Neural crest cell (in vitro differentiated cells): Measurements from ENCODE around the gene KIF25. TPM values are rescaled to one million over a fixed set of nuclear protein-coding genes. Genes with fewer than 3 reads are reported as not detected.

Experiments used
- DNase-seq: peaks from one replicate; pipeline ENCODE4 v3.0.0; 2021; ENCODE audit warnings: low read depth, mixed read lengths, low spot score
- H3K27ac Mint-ChIP-seq: one replicate; pipeline ENCODE4 v1.8.0; 2021; ENCODE audit warnings: mild to moderate bottlenecking, mixed read lengths; ENCODE audit not compliant: unreplicated experiment
- H3K27me3 Mint-ChIP-seq: 2 replicates; pipeline ENCODE4 v1.8.0; 2021; ENCODE audit warnings: low read depth, mild to moderate bottlenecking, mixed read lengths
- H3K36me3 Mint-ChIP-seq: 2 replicates; pipeline ENCODE4 v1.8.0; 2021; ENCODE audit warnings: low read depth, mild to moderate bottlenecking, mixed read lengths
- H3K4me1 Mint-ChIP-seq: 2 replicates; pipeline ENCODE4 v1.8.0; 2021; ENCODE audit warnings: mixed read lengths
- H3K4me3 Mint-ChIP-seq: one replicate; pipeline ENCODE4 v1.8.0; 2021; ENCODE audit warnings: mild to moderate bottlenecking, mixed read lengths
- H3K9me3 Mint-ChIP-seq: 2 replicates; pipeline ENCODE4 v1.8.0; 2021; ENCODE audit warnings: mixed read lengths
- total RNA-seq: library from RNA; stranded (reverse); gene quantifications from 2 replicates; pipeline ENCODE4 v1.2.1, GENCODE V29; 2021
- TF ChIP-seq, protein P1 (sequence below): fragments of 200-600 bp; sonication (generic); conservative IDR thresholded peaks from 2 replicates; pipeline ENCODE4 v1.5.0; 2021; ENCODE audit warnings: antibody characterized with exemption, mild to moderate bottlenecking

The KIF25 gene
- total RNA-seq, 1 donor from 2014 or later: 0.72 TPM

DNA sequence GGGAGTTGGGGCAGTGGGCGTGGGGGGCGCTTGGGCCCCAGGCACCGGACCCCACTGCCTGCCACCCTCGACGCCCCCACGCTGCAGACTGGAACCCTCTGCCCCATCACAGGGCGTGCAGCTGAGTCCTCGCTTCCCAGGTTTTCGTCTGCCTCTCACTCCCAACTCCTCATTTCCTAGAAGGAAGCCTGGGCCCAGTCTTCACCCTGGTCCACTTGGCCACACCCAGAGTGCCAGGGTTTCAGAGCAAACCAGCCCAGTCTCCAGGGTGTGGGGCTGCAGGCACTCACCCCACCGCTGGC, 51.2 kb downstream of the KIF25 start:
- Mint-ChIP-seq H3K36me3 (no peaks in the 10 kb centered on the region), H3K9me3 (no peaks in the 10 kb centered on the region), H3K4me3 (no peak overlapping the region), H3K27ac (no peak overlapping the region), H3K27me3 (no peaks in the 10 kb centered on the region), H3K4me1 (no peaks in the 10 kb centered on the region)
- DNase-seq: no peak
- TF ChIP-seq, protein P1, sequence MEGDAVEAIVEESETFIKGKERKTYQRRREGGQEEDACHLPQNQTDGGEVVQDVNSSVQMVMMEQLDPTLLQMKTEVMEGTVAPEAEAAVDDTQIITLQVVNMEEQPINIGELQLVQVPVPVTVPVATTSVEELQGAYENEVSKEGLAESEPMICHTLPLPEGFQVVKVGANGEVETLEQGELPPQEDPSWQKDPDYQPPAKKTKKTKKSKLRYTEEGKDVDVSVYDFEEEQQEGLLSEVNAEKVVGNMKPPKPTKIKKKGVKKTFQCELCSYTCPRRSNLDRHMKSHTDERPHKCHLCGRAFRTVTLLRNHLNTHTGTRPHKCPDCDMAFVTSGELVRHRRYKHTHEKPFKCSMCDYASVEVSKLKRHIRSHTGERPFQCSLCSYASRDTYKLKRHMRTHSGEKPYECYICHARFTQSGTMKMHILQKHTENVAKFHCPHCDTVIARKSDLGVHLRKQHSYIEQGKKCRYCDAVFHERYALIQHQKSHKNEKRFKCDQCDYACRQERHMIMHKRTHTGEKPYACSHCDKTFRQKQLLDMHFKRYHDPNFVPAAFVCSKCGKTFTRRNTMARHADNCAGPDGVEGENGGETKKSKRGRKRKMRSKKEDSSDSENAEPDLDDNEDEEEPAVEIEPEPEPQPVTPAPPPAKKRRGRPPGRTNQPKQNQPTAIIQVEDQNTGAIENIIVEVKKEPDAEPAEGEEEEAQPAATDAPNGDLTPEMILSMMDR: no peak

DNA sequence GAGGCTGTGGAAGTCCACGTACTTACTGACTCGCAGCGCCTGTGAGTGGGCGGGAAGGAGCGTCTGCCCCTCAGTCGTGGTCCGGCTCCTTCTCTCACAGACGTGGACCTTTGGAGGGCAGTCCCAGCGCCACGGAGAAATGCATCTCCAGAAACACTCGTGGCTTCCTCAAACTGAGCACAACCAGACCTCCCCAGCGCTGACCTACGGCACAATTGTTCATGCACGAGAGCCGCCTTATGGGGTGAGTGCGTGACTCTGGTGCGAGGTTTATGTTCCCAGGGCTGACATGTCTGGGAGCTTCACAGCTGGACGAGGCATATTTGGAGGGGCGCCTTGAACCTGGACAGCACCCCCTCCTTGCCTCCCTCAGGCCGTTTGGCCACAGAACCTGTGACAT, 51.8 kb downstream of the KIF25 start:
- no peaks in the 10 kb centered on the region for H3K27me3 Mint-ChIP-seq
- H3K27ac Mint-ChIP-seq: no peak overlapping the region
- H3K36me3 Mint-ChIP-seq: no peaks in the 10 kb centered on the region
- H3K4me1 Mint-ChIP-seq: no peaks in the 10 kb centered on the region
- no peak overlapping the region for H3K4me3 Mint-ChIP-seq
- no peak for DNase-seq
- H3K9me3 Mint-ChIP-seq: no peaks in the 10 kb centered on the region
- TF ChIP-seq, protein P1: no peak

DNA sequence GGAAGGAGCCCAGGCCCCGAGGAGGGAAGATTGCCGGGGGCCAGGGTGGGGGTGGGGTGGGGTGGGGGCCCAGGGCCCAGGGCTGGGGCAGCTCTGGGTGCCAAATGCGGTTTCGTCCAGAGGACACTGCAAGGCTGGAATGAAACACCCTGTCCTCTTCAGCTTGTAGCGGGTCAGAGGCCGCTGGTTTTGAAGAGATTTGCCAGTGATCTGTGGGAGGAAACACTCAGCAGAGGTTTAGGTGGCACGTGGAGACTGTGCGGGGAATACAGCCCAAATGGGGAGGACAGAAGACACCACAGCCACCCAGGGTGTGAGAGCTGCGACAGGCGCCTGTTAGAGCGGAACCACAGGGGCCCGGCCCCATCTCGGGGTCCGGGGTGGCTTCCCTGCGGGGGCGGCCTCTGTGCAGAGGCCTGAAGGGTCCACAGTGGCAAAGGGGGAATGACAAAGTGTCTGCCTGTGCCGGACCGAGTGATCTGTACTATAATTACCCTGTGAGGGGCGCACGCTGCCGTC, 52.3 kb downstream of the KIF25 start:
- H3K4me3 Mint-ChIP-seq: no peak overlapping the region

DNA sequence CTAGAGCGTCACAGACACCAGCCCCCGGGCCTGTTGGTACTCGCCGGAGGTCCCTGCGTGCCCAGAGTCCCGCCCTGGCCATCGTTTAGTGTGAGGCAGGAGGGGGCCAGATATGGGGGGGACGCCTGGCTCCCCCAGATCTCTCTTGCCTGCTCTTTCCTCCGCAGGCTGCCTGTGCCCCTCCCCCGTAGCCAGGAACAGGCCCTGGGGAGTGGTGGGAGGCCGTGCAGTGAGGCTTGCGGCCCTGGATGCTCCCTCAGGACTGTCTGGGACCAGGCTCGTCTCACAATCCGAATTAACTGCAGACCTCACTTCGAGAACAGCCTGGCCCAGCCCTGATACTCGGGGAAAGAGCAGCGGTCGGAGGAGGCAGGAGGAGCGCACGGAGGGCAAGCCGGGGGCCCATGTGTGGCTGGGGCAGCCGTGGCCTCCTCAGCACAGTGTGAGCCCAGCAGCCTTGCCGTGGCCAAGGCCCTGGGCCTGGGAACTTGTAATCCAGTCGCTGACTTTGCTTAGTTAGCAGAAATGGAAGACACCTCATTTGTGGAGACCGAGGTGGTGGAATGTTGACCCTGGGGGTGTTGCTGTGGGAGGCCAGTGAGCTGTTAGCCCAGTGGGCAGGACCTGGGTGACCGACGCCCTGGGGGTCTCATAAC, 52.9 kb downstream of the KIF25 start:
- no peaks in the 10 kb centered on the region for H3K27me3 Mint-ChIP-seq
- no peak overlapping the region for H3K27ac Mint-ChIP-seq
- no peak overlapping the region for H3K4me3 Mint-ChIP-seq
- H3K4me1 Mint-ChIP-seq: no peaks in the 10 kb centered on the region
- H3K9me3 Mint-ChIP-seq: no peaks in the 10 kb centered on the region
- no peaks in the 10 kb centered on the region for H3K36me3 Mint-ChIP-seq
- DNase-seq: no peak
- TF ChIP-seq, protein P1: no peak

More for the DNA sequence above, 52.3 kb downstream of the KIF25 start:
- no peak for DNase-seq
- H3K9me3 Mint-ChIP-seq: no peaks in the 10 kb centered on the region
- H3K36me3 Mint-ChIP-seq: no peaks in the 10 kb centered on the region
- TF ChIP-seq, protein P1: no peak
- H3K27me3 Mint-ChIP-seq: no peaks in the 10 kb centered on the region
- H3K27ac Mint-ChIP-seq: no peak overlapping the region
- H3K4me1 Mint-ChIP-seq: no peaks in the 10 kb centered on the region

DNA sequence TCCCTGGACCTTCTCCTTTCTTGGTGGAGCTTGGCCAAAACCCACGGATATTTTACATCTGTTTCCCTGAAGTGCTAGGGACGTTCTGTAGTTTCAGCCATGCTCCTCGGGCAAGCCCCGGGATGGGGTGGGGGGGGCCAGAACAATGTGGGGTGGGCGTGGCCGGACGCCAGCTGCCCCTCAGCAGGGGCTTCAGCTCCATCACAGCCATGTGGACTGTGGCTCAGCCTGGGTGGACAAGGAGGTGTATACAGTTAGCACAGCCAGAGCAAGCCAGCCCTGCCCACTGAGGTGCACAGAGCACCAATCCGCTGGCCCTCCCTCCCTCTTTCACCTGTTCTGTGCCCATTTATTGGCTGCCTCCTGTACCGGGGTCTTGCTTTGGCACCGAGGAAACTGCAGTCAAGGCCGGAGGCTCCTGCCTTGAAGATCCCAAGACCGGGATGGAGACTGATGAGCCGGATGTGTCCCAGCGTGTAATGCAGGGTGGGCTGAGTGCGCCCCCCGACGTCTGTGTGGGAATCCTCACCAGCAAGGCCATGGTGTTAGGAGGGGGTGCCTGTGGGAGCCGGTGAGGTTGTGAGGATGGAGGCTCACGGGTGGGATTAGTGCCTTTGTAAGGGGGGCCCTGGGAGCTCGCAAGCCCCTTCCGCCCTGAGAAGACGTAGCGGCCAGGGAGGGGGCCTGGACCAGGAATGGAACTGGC, 53.6 kb downstream of the KIF25 start:
- DNase-seq: no peak
- Mint-ChIP-seq H3K9me3 (no peaks in the 10 kb centered on the region), H3K4me3 (no peak overlapping the region), H3K36me3 (no peaks in the 10 kb centered on the region), H3K27ac (no peak overlapping the region), H3K27me3 (no peaks in the 10 kb centered on the region), H3K4me1 (no peaks in the 10 kb centered on the region)
- TF ChIP-seq, protein P1: no peak
